DND-41 (cell line): Measurements from ENCODE around the gene DAPP1.

Experiments
- ATAC-seq: fragments of 200-7000 bp; cut with Tn5 transposase; 3 replicates; pipeline ENCODE4 v1.9.1; 2021; ENCODE audit warnings: low read depth; ENCODE audit not compliant: insufficient read depth
- DNase-seq: peaks from one replicate; pipeline ENCODE4 v3.0.0-alpha.2; 2020
- H2AFZ ChIP-seq: 2 replicates; pipeline ENCODE4 v1.6.0; 2012; ENCODE audit warnings: low read depth, low read length
- H3K27ac ChIP-seq: 2 replicates; pipeline ENCODE4 v1.5.1; 2012; ENCODE audit warnings: low read length, inconsistent platforms
- H3K27me3 ChIP-seq: fragments of 200-600 bp; sonication (generic); 2 replicates; pipeline ENCODE4 v1.6.0; 2012; ENCODE audit warnings: low read length, mild to moderate bottlenecking, inconsistent platforms; ENCODE audit not compliant: insufficient read depth, poor library complexity
- H3K36me3 ChIP-seq: 2 replicates; pipeline ENCODE4 v1.5.1; 2012; ENCODE audit warnings: low read length, inconsistent platforms; ENCODE audit not compliant: insufficient read depth
- H3K4me1 ChIP-seq: 2 replicates; pipeline ENCODE4 v1.5.1; 2012; ENCODE audit warnings: mild to moderate bottlenecking, low read length; ENCODE audit not compliant: insufficient read depth
- H3K4me2 ChIP-seq: 2 replicates; pipeline ENCODE4 v1.6.0; 2012; ENCODE audit warnings: mild to moderate bottlenecking, moderate library complexity, low read length, inconsistent platforms; ENCODE audit not compliant: insufficient read depth
- H3K4me3 ChIP-seq, 2 experiments: fragments of 200-600 bp in 1 of 2; shearing (Covaris generic) in 1 of 2; 2 replicates each; pipeline ENCODE4 v1.5.1; 2012 to 2016; ENCODE audit warnings: inconsistent platforms in 2 of 2, low read length in 2 of 2, mild to moderate bottlenecking in 2 of 2, low read depth in 1 of 2, moderate library complexity in 1 of 2
- H3K79me2 ChIP-seq: 2 replicates; pipeline ENCODE4 v1.6.0; 2012; ENCODE audit warnings: low read length, inconsistent platforms; ENCODE audit not compliant: insufficient read depth
- H3K9ac ChIP-seq: 2 replicates; pipeline ENCODE4 v1.6.0; 2012; ENCODE audit warnings: low read depth, mild to moderate bottlenecking, inconsistent platforms, low read length, moderate library complexity
- H3K9me3 ChIP-seq: 2 replicates; pipeline ENCODE4 v1.5.1; 2012; ENCODE audit warnings: low read length, moderate library complexity, mild to moderate bottlenecking, inconsistent platforms; ENCODE audit not compliant: insufficient read depth, severe bottlenecking
- H4K20me1 ChIP-seq: 2 replicates; pipeline ENCODE4 v1.6.0; 2012; ENCODE audit warnings: low read length; ENCODE audit not compliant: insufficient read depth
- CTCF ChIP-seq: IDR thresholded peaks from 2 replicates; pipeline ENCODE4 v1.5.1; 2012; ENCODE audit warnings: borderline replicate concordance, low read length, moderate library complexity, mild to moderate bottlenecking; ENCODE audit not compliant: poor library complexity, severe bottlenecking; ENCODE audit errors: extremely low read depth
- EZH2 ChIP-seq: IDR thresholded peaks from 3 replicates; pipeline ENCODE4 v1.6.1; 2012; ENCODE audit warnings: borderline replicate concordance, low read depth, mild to moderate bottlenecking, moderate library complexity, low read length, inconsistent platforms; ENCODE audit not compliant: severe bottlenecking

Gene DAPP1

GRCh38 chr4:99894161-99894997 lies 77.8 kb downstream of the DAPP1 start, which contains the start of gene LAMTOR3:
TSS of gene LAMTOR3 (minus strand) at chr4:99894427. CDS start at chr4:99893963, 464 bp downstream.
- peak within 1 kb of the TSS; percentile 80 for H3K9ac ChIP-seq
- TF ChIP-seq EZH2: no peak
- no peak for TF ChIP-seq CTCF
- ATAC-seq: peak; percentile 99
- H4K20me1 ChIP-seq: no peaks in the 10 kb centered on the region
- H2AFZ ChIP-seq: peak within 1 kb of the TSS; percentile 95
- peaks cover 10% of the 10 kb centered on the region for H3K36me3 ChIP-seq
- no peaks in the 10 kb centered on the region for H3K27me3 ChIP-seq
- no peaks in the 10 kb centered on the region for H3K9me3 ChIP-seq
- peaks cover 38% of the 10 kb centered on the region for H3K4me1 ChIP-seq
- H3K4me2 ChIP-seq: peak within 1 kb of the TSS; percentile 72
- H3K79me2 ChIP-seq: peaks cover 50% of the 10 kb centered on the region
- DNase-seq: peak; percentile 92
- peak within 1 kb of the TSS; percentile 85 for H3K27ac ChIP-seq
- peak within 1 kb of the TSS; percentile 96 to 98 for H3K4me3 ChIP-seq

- ATAC-seq (no peak), DNase-seq (no peak)
- H2AFZ ChIP-seq: peak overlapping the region; percentile 94
- peak overlapping the region; percentile 34 to 96; a peak in 3 of 4 replicates for H3K4me3 ChIP-seq
- peaks cover 44% of the 10 kb centered on the region for H3K79me2 ChIP-seq
- H3K27ac ChIP-seq: peak overlapping the region; percentile 85
- no peaks in the 10 kb centered on the region for H3K9me3 ChIP-seq
- H3K4me1 ChIP-seq: peaks cover 38% of the 10 kb centered on the region
- no peaks in the 10 kb centered on the region for H4K20me1 ChIP-seq
- peak overlapping the region; percentile 80 for H3K9ac ChIP-seq
- H3K27me3 ChIP-seq: no peaks in the 10 kb centered on the region
- H3K4me2 ChIP-seq: peak overlapping the region; percentile 72
- peaks cover 11% of the 10 kb centered on the region for H3K36me3 ChIP-seq
- no peak for TF ChIP-seq EZH2
- TF ChIP-seq CTCF: no peak
Measured at GRCh38 chr4:99894998-99895397, 78.4 kb downstream of the DAPP1 start.

GRCh38 chr4:99915449-99915848 lies 98.8 kb downstream of the DAPP1 start:
- Histone ChIP-seq H3K9ac (no peak overlapping the region), H2AFZ (no peak overlapping the region), H3K27ac (no peak overlapping the region), H3K4me3 (no peak overlapping the region), H3K36me3 (peaks cover 52% of the 10 kb centered on the region), H3K79me2 (peaks cover 2% of the 10 kb centered on the region; the same call in 1 of the 2 replicates), H3K27me3 (no peaks in the 10 kb centered on the region), H3K9me3 (no peaks in the 10 kb centered on the region), H4K20me1 (no peaks in the 10 kb centered on the region), H3K4me2 (no peak overlapping the region), H3K4me1 (no peaks in the 10 kb centered on the region)
- DNase-seq (no peak), ATAC-seq (no peak)
- TF ChIP-seq CTCF (no peak), EZH2 (no peak)
